Neural cell (in vitro differentiated cells): Measurements from ENCODE around the gene NALCN.

Experiments
- CTCF ChIP-seq: fragments of 450-650 bp; IDR thresholded peaks from 2 replicates; pipeline ENCODE4 v1.5.1; 2014; ENCODE audit warnings: antibody characterized with exemption, mild to moderate bottlenecking, moderate library complexity; ENCODE audit not compliant: poor library complexity, severe bottlenecking
- EP300 ChIP-seq: fragments of 450-650 bp; conservative IDR thresholded peaks from 2 replicates; pipeline ENCODE4 v1.6.1; 2014; ENCODE audit warnings: antibody characterized with exemption, mild to moderate bottlenecking, moderate library complexity; ENCODE audit not compliant: poor library complexity, severe bottlenecking

DNA sequence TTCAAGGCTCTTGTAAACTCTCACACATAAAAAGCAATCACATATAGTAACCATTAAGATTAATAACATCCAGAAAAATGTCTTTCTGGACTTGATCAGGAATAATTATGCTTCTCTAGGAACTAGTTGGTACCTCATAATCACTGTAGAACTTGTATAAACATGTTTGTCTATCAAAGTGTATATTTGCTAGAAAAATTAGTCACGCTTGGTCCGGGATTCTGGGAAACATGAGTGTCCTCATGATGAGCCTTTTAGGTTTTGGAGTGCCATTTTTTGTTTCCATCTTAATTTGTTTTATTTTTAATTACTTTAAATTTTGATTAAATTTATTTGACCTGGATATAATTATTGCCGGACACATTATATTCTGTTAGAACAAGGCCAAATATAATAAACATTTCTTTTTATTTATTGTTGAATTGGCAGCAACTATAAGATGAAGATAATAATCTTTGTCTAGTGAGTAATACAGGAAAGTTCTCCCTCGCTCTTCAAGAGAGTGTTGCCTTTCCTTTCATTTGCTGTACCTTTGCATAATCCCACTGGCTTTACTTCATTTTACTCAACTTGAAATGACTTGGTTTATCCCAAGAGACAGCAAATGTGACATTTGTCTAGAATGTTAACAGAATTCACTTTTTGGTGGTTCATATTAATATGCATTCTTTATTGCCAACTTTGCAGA lies 207.0 kb downstream of the NALCN start:
- no peak for TF ChIP-seq EP300
- TF ChIP-seq CTCF, result no peak
